BE2C (cell line): ENCODE results near the gene RIC8A.
"Not testable (repeated sequence)": the region's sequence is repeated elsewhere in the genome, so short reads cannot be mapped to it uniquely, and the experiment has no call there.

Experiments used
- DNase-seq: peaks from one replicate; pipeline ENCODE4 v3.0.0-alpha.2; 2020
- H3K27me3 ChIP-seq: fragments of 250-450 bp; sonication (Bioruptor Pico); 2 replicates; pipeline ENCODE4 v1.5.1; 2020; ENCODE audit warnings: mild to moderate bottlenecking
- H3K36me3 ChIP-seq: fragments of 250-450 bp; sonication (Bioruptor Pico); 2 replicates; pipeline ENCODE4 v1.5.1; 2020; ENCODE audit warnings: mild to moderate bottlenecking
- H3K4me1 ChIP-seq: fragments of 250-450 bp; sonication (Bioruptor Pico); 2 replicates; pipeline ENCODE4 v1.5.1; 2020
- H3K4me3 ChIP-seq: 2 replicates; pipeline ENCODE4 v1.5.1; 2011; ENCODE audit warnings: low read depth, low read length
- H3K9me3 ChIP-seq: fragments of 250-450 bp; sonication (Bioruptor Pico); 2 replicates; pipeline ENCODE4 v1.5.1; 2020
- CTCF ChIP-seq: IDR thresholded peaks from 2 replicates; pipeline ENCODE4 v1.5.1; 2012; ENCODE audit warnings: mild to moderate bottlenecking, low read depth, low read length

Gene RIC8A

GRCh38 chr11:216081-216974 is 8.8 kb downstream of the RIC8A start:
- Histone ChIP-seq H3K4me3 (no peak overlapping the region), H3K4me1 (no peaks in the 10 kb centered on the region), H3K36me3 (peaks cover 3% of the 10 kb centered on the region; the same call in 1 of the 2 replicates), H3K27me3 (no peaks in the 10 kb centered on the region), H3K9me3 (no peaks in the 10 kb centered on the region)
- no peak for DNase-seq
- no peak for TF ChIP-seq CTCF

GRCh38 chr11:217704-218103 is 10.2 kb downstream of the RIC8A start:
- no peaks in the 10 kb centered on the region for H3K27me3 ChIP-seq
- H3K36me3 ChIP-seq, result no peaks in the 10 kb centered on the region; the same call in 1 of the 2 replicates
- no peaks in the 10 kb centered on the region for H3K4me1 ChIP-seq
- no peak for DNase-seq
- H3K4me3 ChIP-seq, result no peak overlapping the region
- H3K9me3 ChIP-seq, result no peaks in the 10 kb centered on the region
- TF ChIP-seq CTCF, result no peak

GRCh38 chr11:218815-219593 is 11.5 kb downstream of the RIC8A start:
- no peaks in the 10 kb centered on the region for H3K36me3 ChIP-seq

GRCh38 chr11:220641-221215 is 13.2 kb downstream of the RIC8A start:
- H3K4me1 ChIP-seq, H3K36me3 ChIP-seq, H3K4me3 ChIP-seq, H3K9me3 ChIP-seq, H3K27me3 ChIP-seq, DNase-seq: not testable (repeated sequence)

More at GRCh38 chr11:218815-219593, 11.5 kb downstream of the RIC8A start:
- no peaks in the 10 kb centered on the region for H3K4me1 ChIP-seq
- no peaks in the 10 kb centered on the region for H3K9me3 ChIP-seq
- DNase-seq, result no peak
- no peak overlapping the region for H3K4me3 ChIP-seq
- TF ChIP-seq CTCF, result no peak
- H3K27me3 ChIP-seq, result no peaks in the 10 kb centered on the region

DNA sequence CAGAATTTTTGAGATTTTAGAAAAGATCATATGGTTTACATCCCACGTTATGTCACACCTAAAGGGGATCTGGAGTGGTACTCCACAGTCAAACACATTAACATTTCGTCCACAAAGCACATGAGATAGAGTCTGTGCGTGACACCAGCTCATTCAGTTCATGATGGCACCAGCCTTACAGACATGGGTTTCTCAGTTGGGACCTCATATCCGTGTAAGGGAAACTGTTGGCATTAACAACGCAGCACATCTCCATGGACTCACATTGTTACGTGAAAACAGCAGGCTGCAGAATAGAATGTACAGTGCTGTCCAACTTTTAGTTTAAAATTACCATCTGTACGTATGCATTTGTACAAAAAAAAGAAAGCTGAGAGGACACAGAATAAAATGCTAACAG is 14.0 kb downstream of the RIC8A start:
- no peaks in the 10 kb centered on the region for H3K27me3 ChIP-seq
- H3K4me3 ChIP-seq, result no peak overlapping the region
- H3K9me3 ChIP-seq, result no peaks in the 10 kb centered on the region
- no peak for TF ChIP-seq CTCF
- DNase-seq, result no peak
- H3K36me3 ChIP-seq, result no peaks in the 10 kb centered on the region
- H3K4me1 ChIP-seq, result no peaks in the 10 kb centered on the region

DNA sequence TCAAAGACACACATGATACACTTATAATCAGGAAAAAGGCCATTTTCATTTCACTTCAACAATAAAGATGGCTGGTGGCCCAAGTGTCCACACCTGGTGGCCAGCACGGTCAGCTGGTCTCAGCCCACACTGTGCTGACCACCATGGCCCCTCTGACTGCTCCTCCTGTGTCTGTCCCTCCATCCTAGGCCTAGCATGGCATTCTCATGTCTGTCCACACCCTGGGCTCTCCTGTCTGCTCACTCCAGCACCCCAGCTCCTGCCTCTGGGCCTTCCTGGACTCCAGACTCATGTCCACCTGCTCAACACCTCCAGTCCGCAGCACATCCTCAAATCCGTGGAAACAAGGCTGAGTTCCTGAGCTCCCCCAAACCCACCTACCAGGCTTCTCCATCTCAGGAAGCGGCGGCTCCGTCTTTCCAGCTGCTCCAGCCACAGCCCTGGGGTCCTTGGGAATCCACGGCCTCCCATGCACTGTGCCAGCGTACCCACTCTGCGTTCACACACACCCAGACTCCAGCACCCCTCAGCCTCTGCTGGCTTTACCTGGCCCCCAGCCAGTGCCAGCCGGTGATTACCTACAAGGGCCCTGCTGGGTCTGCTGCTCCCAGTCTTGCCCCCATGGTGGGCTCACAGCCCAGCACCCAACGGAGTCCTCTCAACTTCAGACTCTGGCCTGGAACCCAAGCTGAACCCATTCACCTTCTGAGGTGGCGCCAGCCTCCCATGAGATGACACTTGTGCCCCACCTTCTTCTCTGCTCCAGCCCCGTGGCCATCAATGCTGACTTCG is 14.7 kb downstream of the RIC8A start:
- Histone ChIP-seq H3K27me3 (no peaks in the 10 kb centered on the region), H3K36me3 (no peaks in the 10 kb centered on the region), H3K9me3 (no peaks in the 10 kb centered on the region), H3K4me1 (no peaks in the 10 kb centered on the region), H3K4me3 (no peak overlapping the region)
- DNase-seq, result no peak
- no peak for TF ChIP-seq CTCF
